Activated naive CD4-positive, alpha-beta T cell treated with anti-CD3 and anti-CD28 coated beads, Interleukin-2, amount 50 U/mL, for 16 hours (primary cell): ENCODE results near the gene CEP152.
"Not testable (repeated sequence)": the region's sequence is repeated elsewhere in the genome, so short reads cannot be mapped to it uniquely, and the experiment has no call there.

Experiments
- DNase-seq: peaks from one replicate; pipeline ENCODE4 v3.0.0-alpha.2; 2020

CEP152 gene

GRCh38 chr15:48810414-48811324, at the start of gene CEP152:
Gene CEP152, minus strand, starts transcription at chr15:48811069. Its CDS starts 5,420 bp downstream, at chr15:48805649.
- DNase-seq: peak; percentile 99

- no peak for DNase-seq
These were observed 48.6 kb upstream of the CEP152 start for GRCh38 chr15:48859426-48859825.

GRCh38 chr15:48858401-48858800, 47.5 kb upstream of the CEP152 start:
- no peak for DNase-seq

- no peak for DNase-seq
These were observed 46.1 kb upstream of the CEP152 start for GRCh38 chr15:48856942-48857341.

- no peak for DNase-seq
These were observed 44.9 kb upstream of the CEP152 start for GRCh38 chr15:48855501-48856440.

- not testable (repeated sequence) for DNase-seq
These were observed 43.6 kb upstream of the CEP152 start for GRCh38 chr15:48854434-48854833.

GRCh38 chr15:48851956-48852355, 41.1 kb upstream of the CEP152 start:
- no peak for DNase-seq

- no peak for DNase-seq
These were observed 39.8 kb upstream of the CEP152 start for GRCh38 chr15:48850648-48851047.

GRCh38 chr15:48845123-48845522, 34.3 kb upstream of the CEP152 start:
- no peak for DNase-seq

- DNase-seq: no peak
These were observed 31.6 kb upstream of the CEP152 start for GRCh38 chr15:48842501-48842900.

- DNase-seq: no peak
These were observed 23.9 kb upstream of the CEP152 start for GRCh38 chr15:48834756-48835155.

GRCh38 chr15:48833526-48834239, 22.8 kb upstream of the CEP152 start:
- no peak for DNase-seq

- DNase-seq: no peak
These were observed 21.8 kb upstream of the CEP152 start for GRCh38 chr15:48832648-48833047.

- no peak for DNase-seq
These were observed 18.0 kb upstream of the CEP152 start for GRCh38 chr15:48828906-48829305.

- no peak for DNase-seq
These were observed 17.6 kb upstream of the CEP152 start for GRCh38 chr15:48828471-48828870.

- DNase-seq: no peak
These were observed 14.2 kb upstream of the CEP152 start for GRCh38 chr15:48825075-48825474.

GRCh38 chr15:48823706-48824105, 12.8 kb upstream of the CEP152 start:
- DNase-seq: no peak

GRCh38 chr15:48823237-48823636, 12.4 kb upstream of the CEP152 start:
- no peak for DNase-seq

GRCh38 chr15:48814286-48814685, 3.4 kb upstream of the CEP152 start:
- no peak for DNase-seq

GRCh38 chr15:48811325-48811958, 573 bp upstream of the CEP152 start:
- DNase-seq: no peak

- DNase-seq: no peak
These were observed 4.7 kb downstream of the CEP152 start for GRCh38 chr15:48806151-48806550.

GRCh38 chr15:48805591-48805990, 5.3 kb downstream of the CEP152 start:
- no peak for DNase-seq
